ENCODE results near the gene EOMES.

DNA sequence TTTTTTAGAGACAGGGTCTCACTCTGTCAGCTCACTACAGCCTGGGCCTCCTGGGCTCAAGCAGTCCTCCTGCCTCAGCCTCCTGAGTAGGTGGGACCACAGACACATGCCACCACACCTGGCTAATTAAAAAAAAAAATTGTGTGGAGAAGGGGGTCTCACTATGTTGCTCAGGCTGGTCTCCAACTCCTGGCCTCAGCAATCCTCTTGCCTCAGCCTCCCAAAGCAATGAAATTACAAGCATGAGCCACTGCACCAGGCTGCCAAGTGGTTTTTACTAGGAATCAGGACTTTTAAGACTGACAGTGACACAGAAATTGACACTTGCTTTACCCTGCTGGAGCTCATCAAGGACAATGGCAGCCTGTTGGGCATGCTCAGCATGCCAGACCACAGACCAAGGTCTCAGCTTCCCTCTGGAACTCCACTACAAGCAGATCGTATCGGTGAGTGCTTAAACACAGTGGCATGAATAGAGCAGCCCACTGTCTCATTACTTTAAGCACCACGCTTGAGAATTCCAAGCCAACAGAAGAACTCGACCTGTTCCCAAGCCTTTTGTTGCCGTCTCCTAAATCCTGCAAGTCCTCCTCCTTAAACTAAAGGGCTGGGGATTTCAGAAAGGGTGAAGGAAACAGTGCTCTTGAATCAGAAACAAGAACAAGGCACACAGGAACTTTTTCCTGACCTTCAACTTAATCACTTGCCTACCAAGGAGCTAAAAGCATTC, 41.4 kb downstream of the EOMES start:
- TF ChIP-seq, protein P1, sequence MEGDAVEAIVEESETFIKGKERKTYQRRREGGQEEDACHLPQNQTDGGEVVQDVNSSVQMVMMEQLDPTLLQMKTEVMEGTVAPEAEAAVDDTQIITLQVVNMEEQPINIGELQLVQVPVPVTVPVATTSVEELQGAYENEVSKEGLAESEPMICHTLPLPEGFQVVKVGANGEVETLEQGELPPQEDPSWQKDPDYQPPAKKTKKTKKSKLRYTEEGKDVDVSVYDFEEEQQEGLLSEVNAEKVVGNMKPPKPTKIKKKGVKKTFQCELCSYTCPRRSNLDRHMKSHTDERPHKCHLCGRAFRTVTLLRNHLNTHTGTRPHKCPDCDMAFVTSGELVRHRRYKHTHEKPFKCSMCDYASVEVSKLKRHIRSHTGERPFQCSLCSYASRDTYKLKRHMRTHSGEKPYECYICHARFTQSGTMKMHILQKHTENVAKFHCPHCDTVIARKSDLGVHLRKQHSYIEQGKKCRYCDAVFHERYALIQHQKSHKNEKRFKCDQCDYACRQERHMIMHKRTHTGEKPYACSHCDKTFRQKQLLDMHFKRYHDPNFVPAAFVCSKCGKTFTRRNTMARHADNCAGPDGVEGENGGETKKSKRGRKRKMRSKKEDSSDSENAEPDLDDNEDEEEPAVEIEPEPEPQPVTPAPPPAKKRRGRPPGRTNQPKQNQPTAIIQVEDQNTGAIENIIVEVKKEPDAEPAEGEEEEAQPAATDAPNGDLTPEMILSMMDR (IDR thresholded peaks at IDR 0.05; ENCODE audit: insufficient read depth, low read depth, low read length) = no peak
- no peak for TF ChIP-seq EZH2 (IDR thresholded peaks at IDR 0.05; ENCODE audit: insufficient read depth, low read length)
